Measurements from ENCODE around the gene COL12A1. TPM values are rescaled to one million over a fixed set of nuclear protein-coding genes. Genes with fewer than 3 reads are reported as not detected.

COL12A1 gene
- total RNA-seq, 1 donor from 2014 or later: 44.3 TPM

DNA sequence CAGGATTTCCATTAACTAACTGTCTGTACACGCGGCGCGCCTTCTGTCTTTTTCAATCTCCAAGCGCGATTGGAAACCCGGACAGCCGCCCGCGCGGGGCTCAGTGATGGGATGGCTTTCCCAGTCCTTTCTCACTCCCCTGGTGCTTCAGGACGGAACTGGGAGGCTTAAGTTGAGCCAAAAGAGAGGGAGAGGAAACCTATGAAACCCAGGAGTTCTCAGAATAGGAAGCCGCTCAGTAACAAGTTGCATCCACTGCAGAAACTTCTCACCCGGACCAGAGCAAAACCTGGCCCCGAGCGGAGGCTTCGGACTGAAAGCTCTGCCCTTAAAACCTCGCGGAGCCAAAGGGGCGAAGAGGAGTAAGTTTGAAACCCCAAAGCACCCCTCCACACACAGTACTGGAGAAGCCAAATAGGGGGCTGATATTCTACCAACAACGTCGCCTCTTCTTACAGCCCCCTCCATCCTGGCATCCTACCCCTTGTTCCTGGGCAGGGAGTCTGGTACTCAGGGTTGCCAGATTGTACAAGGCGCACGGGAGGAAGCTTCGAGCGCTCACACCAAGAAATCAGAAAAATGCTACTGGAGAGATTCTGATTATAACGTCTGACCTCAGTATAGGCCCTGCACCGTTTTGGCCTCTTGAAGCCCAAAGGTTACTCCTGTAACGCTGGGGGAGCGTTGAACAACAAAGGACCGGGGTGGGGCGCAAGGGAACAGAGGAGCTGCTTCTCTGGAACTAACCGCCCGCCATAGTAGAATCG, 906 bp upstream of the COL12A1 start:
- peak overlapping the region; percentile 50 for H3K4me3 ChIP-seq
- no peak overlapping the region for H3K27ac ChIP-seq
- H3K4me1 ChIP-seq: peaks cover 44% of the 10 kb centered on the region
- TF ChIP-seq, protein P1, sequence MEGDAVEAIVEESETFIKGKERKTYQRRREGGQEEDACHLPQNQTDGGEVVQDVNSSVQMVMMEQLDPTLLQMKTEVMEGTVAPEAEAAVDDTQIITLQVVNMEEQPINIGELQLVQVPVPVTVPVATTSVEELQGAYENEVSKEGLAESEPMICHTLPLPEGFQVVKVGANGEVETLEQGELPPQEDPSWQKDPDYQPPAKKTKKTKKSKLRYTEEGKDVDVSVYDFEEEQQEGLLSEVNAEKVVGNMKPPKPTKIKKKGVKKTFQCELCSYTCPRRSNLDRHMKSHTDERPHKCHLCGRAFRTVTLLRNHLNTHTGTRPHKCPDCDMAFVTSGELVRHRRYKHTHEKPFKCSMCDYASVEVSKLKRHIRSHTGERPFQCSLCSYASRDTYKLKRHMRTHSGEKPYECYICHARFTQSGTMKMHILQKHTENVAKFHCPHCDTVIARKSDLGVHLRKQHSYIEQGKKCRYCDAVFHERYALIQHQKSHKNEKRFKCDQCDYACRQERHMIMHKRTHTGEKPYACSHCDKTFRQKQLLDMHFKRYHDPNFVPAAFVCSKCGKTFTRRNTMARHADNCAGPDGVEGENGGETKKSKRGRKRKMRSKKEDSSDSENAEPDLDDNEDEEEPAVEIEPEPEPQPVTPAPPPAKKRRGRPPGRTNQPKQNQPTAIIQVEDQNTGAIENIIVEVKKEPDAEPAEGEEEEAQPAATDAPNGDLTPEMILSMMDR (IDR thresholded peaks at IDR 0.05): no peak
- no peaks in the 10 kb centered on the region for H3K9me3 ChIP-seq
- DNase-seq (no peak), ATAC-seq (no peak)
- intact Hi-C loops (cut with DNase I): no loop called here
- H3K36me3 ChIP-seq: no peaks in the 10 kb centered on the region
- peaks cover 55% of the 10 kb centered on the region for H3K27me3 ChIP-seq

DNA sequence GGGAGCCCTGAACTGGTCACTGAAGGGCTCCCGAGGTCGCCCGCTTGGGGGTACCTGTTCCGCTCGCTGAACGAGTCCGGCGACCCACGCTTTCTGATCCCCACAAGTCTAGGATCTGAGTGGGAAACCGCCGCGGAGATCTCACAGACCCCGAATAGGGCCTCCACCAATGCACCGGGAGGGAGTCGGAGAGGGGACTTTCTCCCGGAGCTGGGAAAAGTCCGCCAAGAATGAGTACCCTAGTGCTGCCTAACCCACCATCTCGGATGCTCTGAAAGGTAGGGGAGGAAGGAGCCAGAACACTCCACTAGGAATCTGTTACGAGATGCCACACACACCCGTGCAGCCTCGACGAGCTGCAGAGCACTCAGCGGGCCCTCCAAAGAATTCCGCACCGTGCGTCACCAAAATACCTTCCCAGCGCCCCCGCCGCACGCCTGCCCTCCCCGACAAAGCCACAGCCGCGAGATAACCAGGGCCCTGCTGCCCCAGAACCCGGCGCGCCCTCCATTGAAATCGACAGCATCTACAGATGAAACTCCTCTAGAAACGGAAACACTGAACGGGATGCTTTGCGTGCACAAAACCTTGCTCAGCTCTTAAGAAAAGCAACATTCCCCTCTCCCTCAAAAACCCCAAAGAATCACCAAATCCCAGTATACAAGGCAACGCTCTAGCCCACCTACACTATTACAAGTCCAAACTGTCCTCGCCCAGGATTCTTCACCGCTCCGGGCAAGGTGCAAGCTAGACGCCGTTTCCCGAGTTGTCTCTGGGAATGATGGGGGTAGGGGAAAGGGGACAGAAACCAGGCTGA, 686 bp downstream of the COL12A1 start:
- intact Hi-C loops (cut with DNase I): no loop called here
- Histone ChIP-seq H3K9me3 (no peaks in the 10 kb centered on the region), H3K4me1 (peaks cover 41% of the 10 kb centered on the region), H3K27me3 (peaks cover 69% of the 10 kb centered on the region), H3K4me3 (peak overlapping the region; percentile 50), H3K27ac (peak overlapping the region; percentile 61), H3K36me3 (no peaks in the 10 kb centered on the region)
- DNase-seq: peak; percentile 80
- TF ChIP-seq, protein P1 (IDR thresholded peaks at IDR 0.05): no peak
- ATAC-seq: peak; percentile 60

- peak; percentile 75 for DNase-seq
- TF ChIP-seq, protein P1 (IDR thresholded peaks at IDR 0.05): peak; percentile 69
- H3K4me1 ChIP-seq: peaks cover 41% of the 10 kb centered on the region
- intact Hi-C loops (cut with DNase I): no loop called here
- peak overlapping the region; percentile 3 for H3K27ac ChIP-seq
- peak overlapping the region; percentile 50 for H3K4me3 ChIP-seq
- H3K27me3 ChIP-seq: peaks cover 72% of the 10 kb centered on the region
- peak; percentile 8 for ATAC-seq
- H3K36me3 ChIP-seq: no peaks in the 10 kb centered on the region
- H3K9me3 ChIP-seq: no peaks in the 10 kb centered on the region
Measured at GRCh38 chr6:75204217-75204958, 1.5 kb downstream of the COL12A1 start.

DNA sequence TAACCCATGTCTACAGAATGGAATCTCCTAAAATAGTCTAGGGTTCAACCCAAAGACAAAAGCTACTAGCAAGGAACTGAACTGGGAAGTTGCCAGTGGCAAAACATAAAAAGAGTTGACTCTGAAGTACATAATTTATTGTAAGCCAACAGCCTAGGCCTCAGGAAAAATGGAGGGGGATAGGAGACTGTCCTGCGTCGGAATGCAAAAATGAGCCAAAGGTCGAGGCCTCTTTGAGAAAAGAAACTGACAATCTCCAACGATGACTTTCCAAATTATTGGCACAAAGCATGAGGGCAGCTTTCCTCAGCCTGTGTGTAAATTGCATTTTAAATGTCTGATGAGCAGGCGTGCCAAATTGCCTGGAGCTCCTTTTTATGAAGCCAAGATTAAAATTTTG, 2.1 kb downstream of the COL12A1 start:
- peaks cover 71% of the 10 kb centered on the region for H3K27me3 ChIP-seq
- no peaks in the 10 kb centered on the region for H3K9me3 ChIP-seq
- H3K27ac ChIP-seq: no peak overlapping the region
- intact Hi-C loops (cut with DNase I): no loop called here
- DNase-seq (no peak), ATAC-seq (no peak)
- no peaks in the 10 kb centered on the region for H3K36me3 ChIP-seq
- TF ChIP-seq, protein P1 (IDR thresholded peaks at IDR 0.05): no peak
- H3K4me3 ChIP-seq: no peak overlapping the region
- H3K4me1 ChIP-seq: peaks cover 40% of the 10 kb centered on the region

DNA sequence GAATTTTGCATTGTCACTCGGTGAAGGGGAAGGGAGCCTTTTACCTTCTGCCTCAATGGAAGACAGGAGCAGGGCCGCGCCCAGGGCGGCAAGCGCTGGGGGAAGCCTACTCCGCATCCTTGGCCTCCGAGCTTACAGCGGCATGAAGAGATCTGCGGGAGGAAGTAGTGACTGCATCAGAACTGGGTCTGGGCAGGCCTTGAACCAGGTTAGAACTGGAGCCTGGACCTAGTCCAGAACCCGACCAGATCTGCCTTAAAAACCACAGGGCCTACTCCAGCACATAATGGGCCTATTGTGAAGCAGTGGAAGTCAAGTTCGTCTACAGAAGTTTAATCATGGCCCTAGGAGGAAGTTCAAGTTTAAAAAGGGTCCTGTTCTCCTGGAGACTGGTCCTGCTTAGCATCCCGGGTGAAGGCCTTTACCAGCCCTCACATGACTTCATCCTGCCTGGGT, 3.1 kb downstream of the COL12A1 start:
- Histone ChIP-seq H3K4me3 (no peak overlapping the region), H3K36me3 (no peaks in the 10 kb centered on the region), H3K27ac (no peak overlapping the region), H3K4me1 (peaks cover 34% of the 10 kb centered on the region), H3K27me3 (peaks cover 64% of the 10 kb centered on the region), H3K9me3 (no peaks in the 10 kb centered on the region)
- intact Hi-C loops (cut with DNase I): no loop called here
- TF ChIP-seq, protein P1 (IDR thresholded peaks at IDR 0.05): no peak
- ATAC-seq (no peak), DNase-seq (no peak)
